OCI-LY1 (cell line): Measurements from ENCODE around the gene SLAMF8.

Experiments
- H2AFZ ChIP-seq: fragments of 200-600 bp; sonication (generic), shearing (Covaris generic); 2 replicates; pipeline ENCODE4 v1.6.0; 2014; ENCODE audit warnings: antibody characterized with exemption, mild to moderate bottlenecking, low read length
- H3F3A ChIP-seq: fragments of 200-600 bp; sonication (generic), shearing (Covaris generic); 2 replicates; pipeline ENCODE4 v1.6.0; 2014; ENCODE audit warnings: mild to moderate bottlenecking, antibody characterized with exemption, low read length, moderate library complexity; ENCODE audit not compliant: insufficient read depth
- H3K27ac ChIP-seq: fragments of 200-600 bp; sonication (generic); 2 replicates; pipeline ENCODE4 v1.5.1; 2014; ENCODE audit warnings: low read length, mixed run types, mild to moderate bottlenecking, low read depth; ENCODE audit not compliant: poor library complexity, severe bottlenecking
- H3K27me3 ChIP-seq: fragments of 200-600 bp; sonication (generic); 2 replicates; pipeline ENCODE4 v1.6.0; 2014; ENCODE audit warnings: antibody characterized with exemption, mild to moderate bottlenecking, low read length, moderate library complexity; ENCODE audit not compliant: insufficient read depth
- H3K36me3 ChIP-seq: fragments of 200-600 bp; sonication (generic); 2 replicates; pipeline ENCODE4 v1.6.1; 2014; ENCODE audit warnings: mild to moderate bottlenecking, antibody characterized with exemption, low read length, moderate library complexity, mixed read lengths; ENCODE audit not compliant: insufficient read depth
- H3K4me1 ChIP-seq: fragments of 200-600 bp; sonication (generic); 2 replicates; pipeline ENCODE4 v1.5.1; 2014; ENCODE audit warnings: mild to moderate bottlenecking, low read length, moderate library complexity; ENCODE audit not compliant: insufficient read depth, severe bottlenecking
- H3K4me2 ChIP-seq: fragments of 200-600 bp; sonication (generic), shearing (Covaris generic); 2 replicates; pipeline ENCODE4 v1.6.1; 2014; ENCODE audit warnings: low read length
- H3K4me3 ChIP-seq: fragments of 200-600 bp; sonication (generic); 2 replicates; pipeline ENCODE4 v1.5.1; 2014; ENCODE audit warnings: low read length, low read depth, mild to moderate bottlenecking, mixed read lengths; ENCODE audit not compliant: poor library complexity, severe bottlenecking
- H3K79me2 ChIP-seq: fragments of 200-600 bp; shearing (Covaris generic); 2 replicates; pipeline ENCODE4 v1.6.1; 2016; ENCODE audit warnings: mixed run types, low read length, mixed read lengths; ENCODE audit not compliant: insufficient read depth
- H3K9ac ChIP-seq: fragments of 200-600 bp; sonication (generic), shearing (Covaris generic); 2 replicates; pipeline ENCODE4 v1.6.1; 2014; ENCODE audit warnings: mild to moderate bottlenecking, low read length, mixed read lengths
- H3K9me2 ChIP-seq: fragments of 200-600 bp; sonication (generic), shearing (Covaris generic); 2 replicates; pipeline ENCODE4 v1.6.1; 2014; ENCODE audit warnings: low read depth, mild to moderate bottlenecking, low read length, mixed read lengths
- H3K9me3 ChIP-seq: fragments of 200-600 bp; shearing (Covaris generic); 2 replicates; pipeline ENCODE4 v1.6.1; 2014; ENCODE audit warnings: low read length, mixed read lengths
- H4K20me1 ChIP-seq: fragments of 200-600 bp; sonication (generic), shearing (Covaris generic); 2 replicates; pipeline ENCODE4 v1.6.0; 2016; ENCODE audit warnings: mild to moderate bottlenecking, low read length; ENCODE audit not compliant: insufficient read depth
- EZH2 ChIP-seq: fragments of 200-600 bp; sonication (generic), shearing (Covaris generic); IDR thresholded peaks from 2 replicates; pipeline ENCODE4 v1.8.0; 2017; ENCODE audit warnings: borderline replicate concordance, mixed run types, mild to moderate bottlenecking, antibody characterized with exemption, low read length, moderate library complexity, mixed read lengths
- TF ChIP-seq, protein P1 (sequence below): fragments of 200-600 bp; sonication (generic), shearing (Covaris generic); IDR thresholded peaks from 2 replicates; pipeline ENCODE4 v1.5.1; 2017; ENCODE audit warnings: mild to moderate bottlenecking, antibody characterized with exemption, low read length, moderate library complexity, mixed read lengths

Gene SLAMF8

DNA sequence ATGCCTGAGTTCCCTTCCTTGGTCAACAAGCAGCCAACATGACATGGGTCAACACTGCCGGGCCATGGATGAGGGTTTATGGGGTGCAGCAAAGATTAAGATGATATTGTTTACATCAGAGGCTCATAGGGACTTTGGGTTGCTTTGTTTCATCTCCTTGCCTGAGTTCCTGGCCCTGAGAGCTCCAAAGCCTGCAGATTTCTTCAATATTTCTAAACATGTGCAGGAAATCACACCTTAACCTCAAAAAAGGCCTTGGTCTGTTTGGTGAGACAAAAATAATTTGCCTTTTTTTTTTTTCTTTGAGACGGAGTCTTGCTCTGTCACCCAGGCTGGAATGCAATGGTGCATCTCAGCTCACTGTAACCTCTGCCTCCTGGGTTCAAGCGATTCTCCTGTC lies 876 bp downstream of the SLAMF8 start:
- Histone ChIP-seq H3K4me2 (no peak overlapping the region), H3K9me3 (no peaks in the 10 kb centered on the region), H3K27me3 (peaks cover 6% of the 10 kb centered on the region; the same call in 1 of the 2 replicates), H2AFZ (no peak overlapping the region), H3K79me2 (no peaks in the 10 kb centered on the region), H3K36me3 (no peaks in the 10 kb centered on the region), H3K27ac (no peak overlapping the region), H3K9me2 (no peaks in the 10 kb centered on the region), H3K4me3 (no peak overlapping the region), H3K4me1 (no peaks in the 10 kb centered on the region), H3F3A (no peaks in the 10 kb centered on the region), H4K20me1 (no peaks in the 10 kb centered on the region), H3K9ac (no peak overlapping the region)
- TF ChIP-seq, protein P1, sequence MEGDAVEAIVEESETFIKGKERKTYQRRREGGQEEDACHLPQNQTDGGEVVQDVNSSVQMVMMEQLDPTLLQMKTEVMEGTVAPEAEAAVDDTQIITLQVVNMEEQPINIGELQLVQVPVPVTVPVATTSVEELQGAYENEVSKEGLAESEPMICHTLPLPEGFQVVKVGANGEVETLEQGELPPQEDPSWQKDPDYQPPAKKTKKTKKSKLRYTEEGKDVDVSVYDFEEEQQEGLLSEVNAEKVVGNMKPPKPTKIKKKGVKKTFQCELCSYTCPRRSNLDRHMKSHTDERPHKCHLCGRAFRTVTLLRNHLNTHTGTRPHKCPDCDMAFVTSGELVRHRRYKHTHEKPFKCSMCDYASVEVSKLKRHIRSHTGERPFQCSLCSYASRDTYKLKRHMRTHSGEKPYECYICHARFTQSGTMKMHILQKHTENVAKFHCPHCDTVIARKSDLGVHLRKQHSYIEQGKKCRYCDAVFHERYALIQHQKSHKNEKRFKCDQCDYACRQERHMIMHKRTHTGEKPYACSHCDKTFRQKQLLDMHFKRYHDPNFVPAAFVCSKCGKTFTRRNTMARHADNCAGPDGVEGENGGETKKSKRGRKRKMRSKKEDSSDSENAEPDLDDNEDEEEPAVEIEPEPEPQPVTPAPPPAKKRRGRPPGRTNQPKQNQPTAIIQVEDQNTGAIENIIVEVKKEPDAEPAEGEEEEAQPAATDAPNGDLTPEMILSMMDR, result no peak
- no peak for TF ChIP-seq EZH2

- no peak for TF ChIP-seq EZH2
- TF ChIP-seq, protein P1, result no peak
- Histone ChIP-seq H3K4me3 (no peak overlapping the region), H3K9me2 (no peaks in the 10 kb centered on the region), H3F3A (no peaks in the 10 kb centered on the region), H3K9me3 (no peaks in the 10 kb centered on the region), H3K27ac (no peak overlapping the region), H3K27me3 (peaks cover 6% of the 10 kb centered on the region; the same call in 1 of the 2 replicates), H3K36me3 (no peaks in the 10 kb centered on the region), H3K4me1 (no peaks in the 10 kb centered on the region), H3K4me2 (no peak overlapping the region), H3K9ac (no peak overlapping the region), H4K20me1 (no peaks in the 10 kb centered on the region), H2AFZ (no peak overlapping the region), H3K79me2 (no peaks in the 10 kb centered on the region)
Measured at GRCh38 chr1:159828176-159828575, 1.5 kb downstream of the SLAMF8 start.

GRCh38 chr1:159828581-159829272 lies 2.1 kb downstream of the SLAMF8 start:
- Histone ChIP-seq H3K9me2 (no peaks in the 10 kb centered on the region), H2AFZ (no peak overlapping the region), H3K4me1 (no peaks in the 10 kb centered on the region), H3K27me3 (peaks cover 2% of the 10 kb centered on the region; the same call in 1 of the 2 replicates), H3K36me3 (no peaks in the 10 kb centered on the region), H3K9ac (no peak overlapping the region), H3K79me2 (no peaks in the 10 kb centered on the region), H4K20me1 (no peaks in the 10 kb centered on the region), H3K4me3 (no peak overlapping the region), H3F3A (no peaks in the 10 kb centered on the region), H3K4me2 (no peak overlapping the region), H3K9me3 (no peaks in the 10 kb centered on the region), H3K27ac (no peak overlapping the region)
- TF ChIP-seq EZH2, result no peak
- TF ChIP-seq, protein P1, result no peak
